NT2/D1 (cell line): ENCODE results near the gene RIPK1.

ENCODE experiments used
- SUZ12 ChIP-seq: IDR thresholded peaks from 2 replicates; pipeline ENCODE4 v1.6.1; 2011; ENCODE audit not compliant: insufficient read length, insufficient read depth; ENCODE audit errors: extremely low read depth
- YY1 ChIP-seq: IDR thresholded peaks from 2 replicates; pipeline ENCODE4 v1.6.1; 2011; ENCODE audit not compliant: insufficient read length, insufficient read depth
- ZNF274 ChIP-seq: IDR thresholded peaks from 2 replicates; pipeline ENCODE4 v1.6.1; 2011; ENCODE audit warnings: mild to moderate bottlenecking, low read depth, low read length

- TF ChIP-seq ZNF274 (no peak), YY1 (no peak), SUZ12 (no peak)
These were observed 41.3 kb upstream of the RIPK1 start for GRCh38 chr6:3026791-3027626.
